GM23248 (cell line): ENCODE measurements around the gene TUBB1. TPM values are rescaled to one million over a fixed set of nuclear protein-coding genes. Genes with fewer than 3 reads are reported as not detected.

Experiments used
- DNase-seq: peaks from one replicate; pipeline ENCODE4 v3.0.0-alpha.2; 2015
- H2AFZ ChIP-seq: fragments of 200-600 bp; sonication (generic); 2 replicates; pipeline ENCODE4 v1.6.1; 2016; ENCODE audit warnings: antibody characterized with exemption
- H3F3A ChIP-seq: fragments of 200-600 bp; sonication (generic); 2 replicates; pipeline ENCODE4 v1.6.1; 2016; ENCODE audit warnings: mild to moderate bottlenecking, antibody characterized with exemption, mixed run types; ENCODE audit not compliant: insufficient read depth
- H3K27ac ChIP-seq: fragments of 200-600 bp; sonication (generic); 2 replicates; pipeline ENCODE4 v1.5.1; 2016; ENCODE audit warnings: mild to moderate bottlenecking
- H3K27me3 ChIP-seq: fragments of 200-600 bp; sonication (generic); replicated peaks from 2 replicates; pipeline ENCODE4 v1.6.1; 2016; ENCODE audit warnings: mild to moderate bottlenecking; ENCODE audit not compliant: insufficient read depth
- H3K36me3 ChIP-seq: fragments of 200-600 bp; sonication (generic); 2 replicates; pipeline ENCODE4 v1.6.1; 2016; ENCODE audit warnings: low read depth, mild to moderate bottlenecking
- H3K4me1 ChIP-seq: fragments of 200-600 bp; sonication (generic); 2 replicates; pipeline ENCODE4 v1.6.1; 2016; ENCODE audit warnings: mild to moderate bottlenecking; ENCODE audit not compliant: insufficient read depth
- H3K4me2 ChIP-seq: fragments of 200-600 bp; sonication (generic); one replicate; pipeline ENCODE4 v1.6.1; 2016; ENCODE audit warnings: mild to moderate bottlenecking; ENCODE audit not compliant: unreplicated experiment
- H3K4me3 ChIP-seq: fragments of 200-600 bp; sonication (generic); 2 replicates; pipeline ENCODE4 v1.5.1; 2016; ENCODE audit warnings: mild to moderate bottlenecking
- H3K79me2 ChIP-seq: fragments of 200-600 bp; sonication (generic); 2 replicates; pipeline ENCODE4 v1.6.1; 2016; ENCODE audit warnings: mild to moderate bottlenecking; ENCODE audit not compliant: insufficient read depth
- H3K9ac ChIP-seq: fragments of 200-600 bp; sonication (generic); 2 replicates; pipeline ENCODE4 v1.6.1; 2016; ENCODE audit warnings: mild to moderate bottlenecking
- H3K9me2 ChIP-seq: fragments of 200-600 bp; sonication (generic); 2 replicates; pipeline ENCODE4 v1.6.1; 2016; ENCODE audit warnings: mixed run types, mild to moderate bottlenecking, moderate library complexity; ENCODE audit not compliant: insufficient read depth
- H3K9me3 ChIP-seq: fragments of 200-600 bp; sonication (generic); one replicate; pipeline ENCODE4 v1.6.1; 2017; ENCODE audit warnings: low read depth
- H4K20me1 ChIP-seq: fragments of 200-600 bp; sonication (generic); 2 replicates; pipeline ENCODE4 v1.6.0; 2016; ENCODE audit not compliant: insufficient read depth
- EZH2 ChIP-seq: fragments of 200-600 bp; sonication (generic); IDR thresholded peaks from 2 replicates; pipeline ENCODE4 v1.6.1; 2018; ENCODE audit warnings: antibody characterized with exemption, mild to moderate bottlenecking; ENCODE audit not compliant: insufficient read depth, poor library complexity, severe bottlenecking
- EZH2phosphoT487 ChIP-seq: fragments of 200-600 bp; sonication (generic); IDR thresholded peaks from 2 replicates; pipeline ENCODE4 v1.6.1; 2018; ENCODE audit warnings: antibody characterized with exemption, moderate library complexity, mild to moderate bottlenecking, low read depth; ENCODE audit not compliant: insufficient read depth
- WGBS, 2 experiments: methylation state at CpG; one replicate each; pipeline ENCODE4 v1.1.6; 2015 to 2017; ENCODE audit warnings: low lambda C conversion rate in 2 of 2, low coverage in 1 of 2; ENCODE audit errors: missing lambda C conversion rate in 2 of 2; 5-methylcytosine and 5-hydroxymethylcytosine counted together
- in situ Hi-C: fragments of 300-500 bp; cut with MboI; formaldehyde crosslinking; loops from 2 replicates; pipeline ENCODE4 v1.15.0; 2020
- polyA plus RNA-seq: library from polyadenylated mRNA; unstranded; fragments of >200 nt; fragmentation: Nextera tagmentation; extraction: Ambion mirVana; gene quantifications from 2 replicates; pipeline ENCODE4 v1.2.1, GENCODE V29; 2016
- total RNA-seq: library from RNA; depleted of rRNA; stranded (reverse); fragments of >200 nt; shearing (Covaris generic); gene quantifications from 2 replicates; pipeline ENCODE4 v1.2.3, GENCODE V29; 2014

The TUBB1 gene
- total and polyA plus RNA-seq, 2 experiments from 2014 or later, result 0.09 TPM; not detected in 1

DNA sequence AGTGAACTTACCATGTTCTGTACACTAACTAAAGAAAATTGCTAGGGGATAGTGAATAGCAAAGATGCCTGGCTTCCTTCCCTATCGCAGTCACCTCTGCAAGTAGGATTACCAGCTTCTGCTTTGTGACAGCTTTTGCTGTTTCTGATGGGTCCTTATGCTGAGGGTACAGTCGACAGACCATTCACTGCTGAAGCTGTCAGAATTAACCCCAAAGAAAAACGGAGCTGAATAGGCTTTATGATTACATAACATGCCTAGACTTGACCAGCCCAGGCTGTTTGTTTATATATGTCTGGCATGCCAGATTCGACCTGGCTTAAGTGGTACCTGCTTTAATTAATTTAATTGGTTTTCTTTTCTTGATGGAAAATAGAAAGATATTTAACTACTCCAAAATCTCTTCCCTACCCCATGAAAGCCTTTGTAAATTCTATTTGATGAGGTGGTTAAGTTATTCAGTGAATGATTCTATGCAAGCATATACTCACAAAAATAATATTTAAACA is 45.0 kb downstream of the TUBB1 start:
- peaks cover 30% of the 10 kb centered on the region for H3K27me3 ChIP-seq
- no peak overlapping the region for H3K4me3 ChIP-seq
- no peaks in the 10 kb centered on the region for H4K20me1 ChIP-seq
- H3F3A ChIP-seq, result no peaks in the 10 kb centered on the region
- H2AFZ ChIP-seq, result no peak overlapping the region
- TF ChIP-seq EZH2, result no peak
- no peak for TF ChIP-seq EZH2phosphoT487
- in situ Hi-C loops, result no loop called here
- H3K9me2 ChIP-seq, result no peaks in the 10 kb centered on the region
- 0 out of 2 replicates have a peak, but pooled peaks cover 5% of the 10 kb centered on the region for H3K4me1 ChIP-seq
- no peak overlapping the region for H3K27ac ChIP-seq
- H3K79me2 ChIP-seq, result no peaks in the 10 kb centered on the region
- WGBS, 2 experiments, result 25 to 26% methylated on average over 4 of the region's 4 CpGs
- H3K4me2 ChIP-seq, result no peak overlapping the region
- H3K9me3 ChIP-seq, result no peaks in the 10 kb centered on the region
- DNase-seq, result no peak
- no peak overlapping the region for H3K9ac ChIP-seq
- H3K36me3 ChIP-seq, result no peaks in the 10 kb centered on the region

DNA sequence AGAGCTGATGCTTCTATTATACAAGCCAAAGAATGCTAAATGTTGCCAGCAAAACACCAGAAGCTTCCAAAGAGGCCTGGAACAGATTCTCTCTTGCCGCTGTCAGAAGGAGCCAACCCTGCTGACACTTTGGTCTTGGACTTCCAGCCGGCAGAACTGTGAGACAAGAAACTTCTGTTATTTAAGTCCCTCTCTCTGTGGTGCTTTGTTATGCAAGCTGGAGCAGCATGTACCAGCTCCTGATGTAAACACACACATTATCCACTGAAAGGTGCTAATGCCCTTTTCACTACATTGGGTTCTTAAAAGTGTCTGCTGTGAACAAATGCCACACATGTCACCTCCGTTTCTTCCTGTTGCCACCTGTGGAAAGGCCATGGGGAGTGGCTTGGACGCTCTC is 49.3 kb downstream of the TUBB1 start:
- H2AFZ ChIP-seq, result no peak overlapping the region
- H3K4me1 ChIP-seq, result 0 out of 2 replicates have a peak, but pooled peaks cover 5% of the 10 kb centered on the region
- no peaks in the 10 kb centered on the region for H3F3A ChIP-seq
- H3K4me2 ChIP-seq, result no peak overlapping the region
- H3K4me3 ChIP-seq, result no peak overlapping the region
- no peaks in the 10 kb centered on the region for H3K9me3 ChIP-seq
- TF ChIP-seq EZH2phosphoT487 (no peak), EZH2 (no peak)
- in situ Hi-C loops, result no loop called here
- no peaks in the 10 kb centered on the region for H3K9me2 ChIP-seq
- no peaks in the 10 kb centered on the region for H3K79me2 ChIP-seq
- DNase-seq, result no peak
- no peak overlapping the region for H3K27ac ChIP-seq
- H3K27me3 ChIP-seq, result peaks cover 65% of the 10 kb centered on the region
- H4K20me1 ChIP-seq, result no peaks in the 10 kb centered on the region
- 40 to 45% methylated on average over 4 of the region's 4 CpGs for WGBS, 2 experiments
- no peaks in the 10 kb centered on the region for H3K36me3 ChIP-seq
- H3K9ac ChIP-seq, result no peak overlapping the region

DNA sequence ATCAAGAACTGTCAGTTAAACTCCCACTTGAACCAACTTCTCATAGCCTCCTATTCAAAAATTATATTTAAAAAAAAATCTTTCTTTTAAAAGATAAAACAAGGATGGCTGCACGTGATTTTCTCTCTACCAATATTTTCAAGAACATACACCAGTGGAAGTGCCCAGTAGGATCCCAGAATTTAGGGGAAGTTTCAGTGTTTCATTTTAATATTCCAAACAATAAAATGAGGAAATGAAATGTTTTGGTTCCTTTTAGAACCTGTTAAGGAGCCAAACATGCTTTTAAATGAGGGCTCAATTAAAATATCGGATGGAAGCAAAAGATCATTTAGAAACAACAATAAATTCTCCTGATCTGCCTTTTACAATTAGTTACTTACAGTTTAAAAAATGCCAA is 49.8 kb downstream of the TUBB1 start:
- peaks cover 65% of the 10 kb centered on the region for H3K27me3 ChIP-seq
- WGBS, 2 experiments, result 29 to 35% methylated on average over 2 of the region's 2 CpGs
- no peak overlapping the region for H3K9ac ChIP-seq
- no peaks in the 10 kb centered on the region for H3K9me3 ChIP-seq
- no peaks in the 10 kb centered on the region for H3K9me2 ChIP-seq
- H3F3A ChIP-seq, result no peaks in the 10 kb centered on the region
- no peak overlapping the region for H3K27ac ChIP-seq
- no peaks in the 10 kb centered on the region for H4K20me1 ChIP-seq
- H3K4me1 ChIP-seq, result 0 out of 2 replicates have a peak, but pooled peaks cover under 1% of the 10 kb centered on the region
- TF ChIP-seq EZH2phosphoT487 (no peak), EZH2 (no peak)
- in situ Hi-C loops, result no loop called here
- H2AFZ ChIP-seq, result no peak overlapping the region
- H3K36me3 ChIP-seq, result no peaks in the 10 kb centered on the region
- no peaks in the 10 kb centered on the region for H3K79me2 ChIP-seq
- H3K4me2 ChIP-seq, result no peak overlapping the region
- no peak for DNase-seq
- no peak overlapping the region for H3K4me3 ChIP-seq

DNA sequence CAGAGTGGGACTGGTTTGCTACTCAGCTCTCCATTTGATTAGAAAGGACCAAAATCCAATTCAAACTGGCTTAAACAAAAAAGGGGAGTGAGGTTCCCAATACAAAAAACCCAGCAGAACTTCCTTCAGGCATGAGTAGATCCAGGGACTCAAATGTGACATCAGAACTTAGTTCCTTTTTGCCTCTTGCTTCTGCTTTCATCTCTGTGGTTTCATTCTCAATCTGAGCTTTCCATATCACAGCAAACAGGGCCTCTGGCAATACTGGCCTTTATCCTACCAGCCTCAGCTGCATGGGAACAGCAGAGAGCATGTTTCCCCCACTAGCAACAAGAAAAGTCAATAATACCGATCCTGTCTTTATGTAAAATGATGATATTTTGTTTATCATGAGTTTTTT is 52.0 kb downstream of the TUBB1 start:
- no peak overlapping the region for H3K4me2 ChIP-seq
- H3K4me1 ChIP-seq, result no peaks in the 10 kb centered on the region
- no peaks in the 10 kb centered on the region for H3K9me3 ChIP-seq
- no peak overlapping the region for H3K4me3 ChIP-seq
- no peaks in the 10 kb centered on the region for H3K9me2 ChIP-seq
- no peaks in the 10 kb centered on the region for H3K79me2 ChIP-seq
- no peaks in the 10 kb centered on the region for H4K20me1 ChIP-seq
- no peaks in the 10 kb centered on the region for H3K36me3 ChIP-seq
- in situ Hi-C loops, result no loop called here
- DNase-seq, result no peak
- no peaks in the 10 kb centered on the region for H3F3A ChIP-seq
- no peak for TF ChIP-seq EZH2
- no peak for TF ChIP-seq EZH2phosphoT487
- WGBS, 2 experiments, result 73 to 78% methylated on average over 1 of the region's 1 CpG
- H3K27ac ChIP-seq, result no peak overlapping the region
- no peak overlapping the region for H2AFZ ChIP-seq
- H3K27me3 ChIP-seq, result peaks cover 63% of the 10 kb centered on the region
- no peak overlapping the region for H3K9ac ChIP-seq

DNA sequence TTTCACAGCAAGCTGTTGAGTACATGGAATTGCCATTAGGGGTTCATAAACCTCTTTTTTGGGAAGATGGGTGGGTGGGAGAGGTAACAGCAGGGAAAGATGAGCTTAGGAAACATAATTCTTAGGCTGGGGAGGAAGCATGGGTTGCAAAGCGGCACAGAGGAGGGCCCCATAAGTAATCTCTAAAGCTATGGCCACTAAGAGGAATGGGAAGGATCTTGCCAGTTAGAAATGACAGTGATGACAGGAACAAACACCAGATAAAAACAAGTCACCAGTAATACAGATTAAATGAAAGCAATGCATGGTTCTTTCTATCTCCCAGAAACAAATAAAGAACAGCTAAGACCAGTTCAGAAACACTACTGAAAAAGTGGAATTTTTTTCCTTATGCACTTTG is 54.4 kb downstream of the TUBB1 start:
- Histone ChIP-seq H3K4me2 (no peak overlapping the region), H3K4me1 (no peaks in the 10 kb centered on the region), H3K9me2 (no peaks in the 10 kb centered on the region), H3K9me3 (no peaks in the 10 kb centered on the region), H3K27ac (no peak overlapping the region), H2AFZ (no peak overlapping the region), H4K20me1 (no peaks in the 10 kb centered on the region), H3K36me3 (no peaks in the 10 kb centered on the region), H3K79me2 (no peaks in the 10 kb centered on the region), H3F3A (no peaks in the 10 kb centered on the region), H3K4me3 (no peak overlapping the region), H3K9ac (no peak overlapping the region), H3K27me3 (peaks cover 58% of the 10 kb centered on the region)
- TF ChIP-seq EZH2phosphoT487, result no peak
- TF ChIP-seq EZH2, result no peak
- DNase-seq, result no peak
- WGBS, 2 experiments, result 85% methylated on average over 1 of the region's 1 CpG; no CpG with 5 or more reads in 1 of the 2 experiments
- in situ Hi-C loops, result no loop called here
